GM18873 (cell line): ENCODE results near the gene STAP2.
"Not testable (repeated sequence)": the region's sequence is repeated elsewhere in the genome, so short reads cannot be mapped to it uniquely, and the experiment has no call there.

Source experiments
- ATAC-seq: cut with Tn5 transposase; IDR thresholded peaks from one replicate; pipeline ENCODE4 v1.9.1; 2021; ENCODE audit warnings: mild to moderate bottlenecking, moderate library complexity, moderate number of reproducible peaks; ENCODE audit not compliant: unreplicated experiment, low FRiP score

STAP2 gene

DNA sequence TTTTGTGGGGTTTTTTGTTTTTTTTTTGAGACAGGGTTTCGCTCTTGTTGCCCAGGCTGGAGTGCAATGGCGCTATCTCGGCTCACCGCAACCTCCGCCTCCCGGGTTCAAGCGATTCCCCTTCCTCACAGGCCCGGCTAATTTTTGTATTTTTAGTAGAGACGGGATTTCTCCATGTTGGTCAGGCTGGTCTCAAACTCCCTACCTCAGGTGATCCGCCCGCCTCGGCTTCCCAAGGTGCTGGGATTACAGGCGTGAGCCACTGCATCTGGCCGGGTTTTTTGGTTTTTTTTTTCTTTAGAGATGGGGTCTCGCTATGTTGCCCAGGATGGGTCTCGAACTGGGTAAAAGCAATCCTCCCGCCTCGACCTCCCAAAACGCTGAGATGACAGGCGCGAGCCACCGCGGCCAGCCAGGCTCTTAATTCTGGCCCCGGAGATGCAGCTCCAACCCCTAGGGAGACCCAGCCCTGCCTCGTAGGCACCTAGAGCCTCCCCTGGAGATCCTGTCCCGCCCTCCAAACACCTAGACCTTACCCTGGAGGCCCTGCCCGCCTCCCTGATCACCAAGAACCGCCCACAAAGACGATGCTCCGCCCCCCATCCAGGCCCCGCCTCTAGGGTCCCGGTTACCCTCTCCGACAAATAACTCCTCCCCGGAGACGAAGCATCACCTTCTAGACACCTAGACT, 9.5 kb downstream of the STAP2 start:
- not testable (repeated sequence) for ATAC-seq

DNA sequence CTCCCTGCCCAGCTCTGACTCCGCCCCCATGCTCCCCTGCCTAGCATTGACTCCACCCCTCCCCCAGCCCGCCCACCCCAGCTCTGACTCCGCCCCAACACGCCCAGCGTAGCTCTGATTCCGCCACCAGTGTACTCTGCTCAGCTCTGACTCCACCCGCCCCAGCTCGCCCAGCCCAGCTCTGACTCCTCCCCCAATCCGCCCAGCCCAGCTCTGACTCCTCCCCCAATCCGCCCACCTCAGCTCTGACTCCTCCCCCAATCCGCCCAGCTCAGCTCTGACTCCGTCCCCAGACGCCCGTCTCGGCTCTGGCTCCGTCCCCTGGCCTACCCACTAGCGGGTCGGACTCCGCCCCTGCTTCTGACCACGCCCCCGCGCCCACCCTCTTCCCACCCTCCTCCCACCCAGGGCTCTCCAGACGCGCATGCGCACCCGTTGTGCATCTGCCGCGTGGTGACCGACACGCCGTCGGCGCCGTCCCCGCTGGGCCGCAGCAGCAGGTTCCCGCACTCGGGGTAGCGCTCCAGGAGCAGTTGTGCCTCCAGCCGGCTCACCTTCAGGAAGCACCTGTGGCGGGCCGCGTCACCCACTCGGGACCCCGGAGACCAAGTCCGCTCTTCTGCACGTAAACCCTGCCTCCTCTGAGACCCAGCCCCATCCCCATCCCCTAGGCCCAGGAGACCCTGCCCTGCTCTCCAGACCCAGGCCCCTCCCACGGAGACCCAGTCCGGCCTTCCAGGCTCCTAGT, 10.2 kb downstream of the STAP2 start:
- ATAC-seq: no peak

DNA sequence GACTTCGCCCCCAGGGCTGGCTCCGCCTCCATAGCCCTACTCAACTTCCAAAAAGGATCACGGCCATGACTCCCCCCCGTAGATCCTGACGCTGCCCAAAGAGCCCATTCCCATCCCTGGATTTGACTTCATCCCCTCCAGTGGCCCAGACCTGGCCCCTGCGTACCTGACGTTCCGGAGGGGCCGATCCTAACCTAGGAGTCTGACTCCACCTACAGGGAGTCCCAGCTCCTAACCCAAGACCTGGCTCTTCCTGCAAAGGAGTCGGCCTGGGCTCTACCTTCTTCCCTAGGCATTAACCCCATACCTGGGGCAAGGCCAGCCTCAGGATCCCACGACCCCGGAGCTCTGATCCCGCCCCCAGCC, 10.8 kb downstream of the STAP2 start:
- ATAC-seq: no peak

DNA sequence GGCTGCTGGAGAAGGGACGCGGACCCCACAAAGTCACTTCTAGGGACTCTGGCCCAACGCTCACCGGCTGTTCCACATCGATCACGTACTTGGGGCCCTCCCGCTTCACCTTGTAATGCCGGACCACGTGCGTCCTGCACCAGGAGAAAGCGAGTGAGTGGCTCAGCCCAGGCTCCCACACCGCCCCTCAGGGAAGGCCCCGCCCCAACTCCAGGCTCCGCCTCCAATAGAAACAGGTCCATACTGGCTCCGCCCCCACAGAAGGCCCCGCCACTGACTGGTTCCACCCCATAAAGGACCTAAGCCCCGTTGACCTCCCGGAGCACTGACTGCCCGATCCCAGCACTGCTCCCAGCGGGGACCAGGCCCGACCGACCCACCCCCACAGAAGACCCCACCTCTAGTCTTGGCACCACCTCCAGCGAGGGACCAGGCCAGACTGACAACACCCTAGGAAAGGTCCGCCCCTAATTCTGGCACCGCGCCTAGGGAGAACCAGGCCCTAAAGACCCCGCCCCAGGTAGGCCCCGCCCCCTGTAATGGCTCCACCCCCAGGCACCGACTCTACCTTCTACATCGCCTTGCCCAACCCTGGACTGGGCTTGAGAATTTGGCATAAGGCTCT, 11.3 kb downstream of the STAP2 start:
- no peak for ATAC-seq

DNA sequence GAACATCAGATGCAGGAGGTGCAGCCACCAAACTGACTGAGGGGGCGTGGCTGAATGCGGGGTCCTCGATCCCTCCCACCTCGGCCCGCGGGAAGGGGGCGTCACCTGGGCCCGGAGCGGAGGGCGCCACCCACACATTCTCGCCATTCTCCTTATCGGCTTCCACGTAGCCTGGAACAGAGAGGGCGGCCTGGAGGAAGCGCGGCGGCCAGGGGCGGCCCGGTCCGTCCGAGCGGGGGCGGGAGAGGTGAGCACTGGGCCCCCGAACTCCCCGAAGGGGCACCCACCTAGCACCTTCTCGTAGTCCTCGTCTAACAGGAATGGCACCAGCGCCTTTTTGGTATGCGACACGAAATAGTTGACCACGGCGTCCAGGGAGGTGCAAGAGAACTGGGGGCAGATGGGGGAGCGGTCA, 11.8 kb downstream of the STAP2 start:
- ATAC-seq: no peak

DNA sequence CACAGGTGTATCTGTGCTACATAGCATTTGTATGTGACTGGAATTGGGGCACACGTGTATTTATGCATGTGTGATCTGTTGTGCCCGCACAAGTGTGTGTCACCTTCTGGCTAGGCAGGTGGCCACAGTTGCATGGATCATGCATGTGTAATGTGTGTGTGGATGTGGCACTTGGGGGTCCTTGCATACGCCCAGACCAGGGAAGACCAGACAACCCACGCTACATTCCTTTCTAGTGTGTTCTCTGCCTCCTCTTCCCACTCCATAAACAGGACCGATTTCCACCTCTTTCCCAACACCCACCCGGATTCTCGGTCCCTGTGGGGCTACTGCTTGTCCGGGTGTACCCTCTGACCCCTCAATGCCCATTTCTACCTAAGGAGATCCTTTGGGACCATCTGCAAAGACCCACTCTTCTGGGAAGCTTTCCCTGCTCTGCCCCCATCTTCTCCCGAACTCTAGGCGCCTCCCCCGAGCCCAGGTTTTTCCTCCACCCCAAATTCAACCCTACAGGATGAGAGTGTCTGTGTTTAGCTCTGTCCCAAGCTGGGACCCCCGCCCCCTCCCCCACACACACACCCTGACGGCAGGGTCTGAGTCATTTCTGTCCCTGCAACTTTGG, 12.3 kb downstream of the STAP2 start:
- ATAC-seq: no peak

DNA sequence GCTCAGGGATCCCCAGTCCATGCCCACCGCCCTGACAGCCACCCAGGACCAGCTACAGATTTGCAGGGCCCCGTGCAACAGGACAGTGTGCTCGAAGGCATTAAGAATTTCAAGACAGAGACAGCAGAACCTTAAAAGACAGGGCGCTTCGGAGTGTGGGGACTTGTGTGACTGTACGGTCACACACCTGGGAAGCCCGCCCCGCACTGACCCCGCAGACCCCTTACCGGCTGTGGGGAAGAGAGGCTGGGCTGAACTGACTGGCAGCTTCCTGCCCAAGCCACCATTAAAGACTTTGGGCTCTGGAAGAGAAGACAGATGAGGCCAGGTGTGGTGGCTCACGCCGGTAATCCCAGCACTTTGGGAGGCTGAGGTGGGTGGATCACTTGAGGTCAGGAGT, 14.4 kb downstream of the STAP2 start:
- no peak for ATAC-seq

DNA sequence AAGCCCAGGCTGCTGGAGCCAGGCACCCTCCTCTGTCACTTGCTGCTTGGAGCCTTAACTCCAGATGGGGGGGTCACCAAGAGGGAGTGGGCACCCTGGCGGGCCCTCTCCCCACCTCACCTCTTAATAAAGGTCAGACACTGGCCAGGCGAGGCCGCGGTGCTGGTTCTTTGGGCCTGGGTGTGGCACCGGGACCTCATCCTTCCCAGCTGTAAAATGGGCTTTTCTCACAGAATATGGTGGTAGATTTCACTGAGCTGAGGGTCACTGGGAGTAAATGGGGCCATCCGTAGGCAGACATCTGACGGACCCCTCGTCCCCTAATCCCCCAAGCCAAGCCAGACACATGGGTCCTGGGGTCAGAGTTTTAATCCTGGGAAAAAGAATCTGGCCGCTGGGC, 14.9 kb downstream of the STAP2 start:
- no peak for ATAC-seq

DNA sequence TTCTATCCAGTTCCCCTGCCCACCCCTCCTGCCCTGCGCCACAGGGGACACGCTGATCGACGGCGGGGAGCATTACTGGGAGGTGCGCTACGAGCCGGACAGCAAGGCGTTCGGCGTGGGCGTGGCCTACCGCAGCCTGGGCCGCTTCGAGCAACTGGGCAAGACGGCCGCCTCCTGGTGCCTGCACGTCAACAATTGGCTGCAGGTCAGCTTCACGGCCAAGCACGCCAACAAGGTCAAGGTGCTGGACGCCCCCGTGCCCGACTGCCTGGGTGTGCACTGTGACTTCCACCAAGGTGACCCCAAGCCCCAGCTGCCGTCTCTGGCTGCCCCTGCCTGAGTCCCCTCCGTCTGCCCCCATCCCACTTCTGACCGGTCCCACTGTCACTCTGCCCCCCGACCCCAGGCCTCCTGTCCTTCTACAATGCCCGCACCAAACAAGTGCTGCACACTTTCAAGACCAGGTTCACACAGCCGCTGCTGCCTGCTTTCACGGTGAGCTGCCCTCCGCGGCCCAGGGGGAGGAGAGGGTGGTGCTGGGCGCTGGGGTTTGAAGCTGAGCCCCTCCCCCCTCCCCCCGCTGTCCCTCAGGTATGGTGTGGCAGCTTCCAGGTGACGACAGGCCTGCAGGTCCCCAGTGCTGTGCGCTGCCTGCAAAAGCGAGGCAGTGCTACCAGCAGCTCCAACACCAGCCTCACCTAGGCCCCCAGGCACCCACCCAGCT, 15.5 kb downstream of the STAP2 start:
- no peak for ATAC-seq

DNA sequence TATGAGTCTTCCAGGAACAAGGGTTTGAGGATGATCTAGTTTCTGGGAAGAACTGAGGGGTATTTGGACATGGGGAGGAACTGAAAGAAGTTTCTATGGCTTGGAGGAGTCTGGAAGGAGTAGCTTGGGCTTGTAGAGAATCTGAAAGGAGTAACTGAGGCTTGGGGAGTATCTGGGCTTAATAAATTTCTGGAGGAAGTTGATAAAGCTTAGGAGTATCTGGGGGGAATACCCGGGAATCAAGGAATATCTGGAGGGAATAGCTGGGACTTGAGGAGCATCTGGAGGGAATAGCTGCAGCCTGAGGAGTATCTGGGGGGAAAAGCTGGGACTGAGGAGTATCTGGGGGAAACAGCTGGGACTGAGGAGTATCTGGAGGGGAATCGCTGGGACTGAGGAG, 18.2 kb downstream of the STAP2 start:
- ATAC-seq: no peak

DNA sequence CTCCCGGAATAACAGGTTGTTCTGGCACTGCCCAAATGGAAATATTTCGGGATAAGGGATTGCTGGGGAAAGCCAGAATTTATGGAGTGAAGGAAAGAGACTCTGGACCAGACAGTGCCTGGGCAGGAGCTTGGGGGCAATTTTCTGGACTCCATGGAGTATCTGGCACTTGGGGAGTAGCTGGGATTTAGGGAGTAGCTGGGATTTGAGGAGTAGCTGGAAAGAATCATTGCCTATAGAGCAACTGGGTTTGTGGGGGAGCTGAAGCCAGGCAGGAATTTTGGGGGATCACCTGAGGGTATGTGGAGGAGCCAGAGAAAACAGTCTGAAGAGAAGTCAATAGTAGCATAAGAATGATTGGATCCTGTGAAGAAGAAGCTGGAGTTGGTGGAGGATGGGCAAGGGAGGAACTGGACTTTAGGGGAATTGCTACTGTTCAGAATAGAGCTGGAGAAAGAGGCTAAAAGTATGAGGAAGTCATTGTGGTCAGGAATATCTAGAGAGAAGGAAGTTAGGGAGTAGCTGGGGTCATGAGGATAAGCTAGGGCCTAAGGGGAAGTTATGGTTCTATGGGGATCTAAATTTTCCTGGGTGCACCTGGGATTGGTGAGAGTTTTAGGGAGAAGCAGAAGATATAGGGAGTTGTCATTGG, 19.4 kb downstream of the STAP2 start:
- ATAC-seq: no peak

DNA sequence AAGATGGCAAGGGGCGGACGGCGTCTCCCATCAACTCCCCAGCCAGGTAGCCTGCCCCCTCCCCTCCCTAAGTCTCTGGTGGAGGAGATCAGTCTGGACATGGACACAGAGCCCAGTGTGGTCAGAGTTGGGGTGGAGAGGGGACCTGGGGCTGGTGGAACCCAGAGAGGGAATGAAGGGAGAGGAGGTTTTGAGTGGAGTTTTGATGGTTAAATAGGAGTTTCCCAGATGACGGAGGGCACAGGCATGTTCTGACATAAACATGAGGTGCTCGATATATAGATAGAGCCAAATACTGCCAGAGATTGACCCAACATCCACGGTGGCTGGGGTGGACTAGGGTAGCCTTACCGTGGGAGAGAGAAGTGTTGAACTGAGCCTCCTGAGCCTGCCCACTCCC, 20.2 kb downstream of the STAP2 start:
- no peak for ATAC-seq

DNA sequence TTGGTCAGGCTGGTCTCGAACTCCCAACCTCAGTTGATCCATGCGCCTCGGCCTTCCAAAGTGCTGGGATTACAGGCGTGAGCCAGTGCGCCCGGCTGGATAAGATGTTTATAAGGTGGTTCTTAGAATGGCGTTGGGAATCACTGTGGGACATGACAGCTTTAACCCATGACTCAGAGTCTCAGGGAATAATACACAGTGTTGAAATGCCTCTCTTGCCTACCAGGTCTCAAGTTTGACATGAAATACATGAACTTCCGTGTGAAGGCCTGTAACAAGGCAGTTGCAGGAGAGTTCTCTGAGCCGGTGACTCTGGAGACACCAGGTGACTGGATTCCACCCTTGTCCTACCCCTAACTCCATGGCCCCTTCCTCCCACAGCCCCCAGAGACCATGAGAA, 21.7 kb downstream of the STAP2 start:
- no peak for ATAC-seq

DNA sequence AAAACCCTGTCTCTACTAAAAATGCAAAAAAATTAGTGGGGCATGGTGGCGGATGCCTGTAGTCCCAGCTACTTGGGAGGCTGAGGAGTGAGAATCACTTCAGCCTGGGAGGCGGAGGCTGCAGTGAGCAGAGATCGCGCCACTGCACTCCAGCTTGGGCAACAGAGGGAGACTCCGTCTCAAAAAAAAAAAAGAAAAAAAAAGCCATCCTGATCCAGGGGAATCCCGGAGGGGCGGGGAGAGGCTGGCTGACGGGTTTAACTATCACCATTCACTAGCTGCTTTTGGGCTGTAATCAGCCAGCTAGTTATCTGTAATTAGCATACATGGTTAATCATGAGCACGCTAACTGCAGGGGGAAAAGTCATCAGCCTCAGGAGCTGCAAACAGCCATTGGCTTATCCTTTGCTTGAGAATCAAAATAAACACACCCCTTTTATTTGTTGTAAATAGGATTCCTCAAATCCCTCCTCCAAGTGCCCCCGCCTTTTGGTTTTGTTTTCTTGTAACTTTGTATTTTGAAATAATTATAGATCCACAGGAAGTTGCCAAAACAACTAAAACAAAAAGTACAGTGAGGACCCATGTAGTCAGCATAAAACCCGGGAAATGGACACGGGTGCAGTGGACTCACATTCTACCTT, 24.7 kb downstream of the STAP2 start:
- no peak for ATAC-seq

DNA sequence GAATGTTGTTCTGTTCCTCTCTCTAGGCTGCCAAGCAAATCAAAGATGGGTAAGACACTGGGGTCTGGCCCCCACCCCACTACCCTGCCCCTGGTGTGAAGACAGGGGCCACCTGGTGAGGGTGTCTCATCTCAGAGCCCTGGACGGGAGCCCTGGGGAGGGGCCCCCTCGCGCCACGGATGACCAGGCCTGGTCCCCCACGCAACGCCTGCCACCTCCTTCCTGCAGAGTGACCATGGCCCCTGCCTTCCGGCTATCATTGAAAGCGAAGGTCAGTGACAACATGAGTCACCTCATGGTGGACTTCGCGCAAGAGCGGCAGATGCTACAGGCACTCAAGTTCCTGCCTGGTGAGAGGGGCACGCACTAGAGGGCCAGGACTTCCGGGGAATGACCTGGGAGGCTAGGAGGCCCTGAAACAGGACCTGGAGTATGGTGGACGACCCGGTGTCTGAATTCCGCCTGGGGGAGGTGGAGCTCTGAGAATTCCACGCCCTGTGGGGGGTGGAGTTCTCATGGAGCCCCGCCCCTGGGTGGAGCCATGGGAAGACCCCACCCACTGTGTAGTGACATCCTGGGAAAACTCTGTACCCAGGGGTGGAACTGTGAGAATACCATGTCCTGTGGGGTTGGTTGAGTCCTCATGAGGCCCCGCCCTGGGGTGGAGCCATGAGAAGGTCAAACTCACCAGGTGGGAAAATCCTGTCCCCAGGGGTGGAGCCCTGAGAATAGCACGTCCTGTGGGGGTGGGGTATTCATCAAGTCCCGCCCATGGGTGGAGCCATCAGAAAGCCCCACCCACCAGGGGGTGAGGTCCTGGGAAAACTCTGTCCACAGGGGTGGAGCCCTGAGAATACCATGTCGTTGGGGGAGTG, 28.1 kb downstream of the STAP2 start:
- no peak for ATAC-seq

DNA sequence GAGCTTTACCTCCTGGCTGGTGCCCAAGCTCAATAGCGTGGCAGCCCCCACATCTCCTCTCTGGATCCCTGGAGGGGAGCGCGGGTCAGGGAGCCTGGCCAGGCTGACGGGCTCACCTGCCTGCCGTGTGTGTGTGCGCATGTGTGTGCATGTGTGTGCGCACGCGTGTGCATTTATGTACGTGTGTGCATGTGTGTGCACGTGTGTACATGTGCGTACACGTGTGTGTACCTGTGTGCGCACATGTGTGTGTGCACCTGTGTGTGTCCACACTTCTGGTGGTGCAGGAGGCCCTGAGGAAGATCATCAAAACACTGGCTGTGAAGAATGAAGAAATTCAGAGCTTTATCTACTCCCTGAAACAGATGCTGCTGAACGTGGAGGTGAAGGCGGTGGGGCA, 33.0 kb downstream of the STAP2 start:
- no peak for ATAC-seq

DNA sequence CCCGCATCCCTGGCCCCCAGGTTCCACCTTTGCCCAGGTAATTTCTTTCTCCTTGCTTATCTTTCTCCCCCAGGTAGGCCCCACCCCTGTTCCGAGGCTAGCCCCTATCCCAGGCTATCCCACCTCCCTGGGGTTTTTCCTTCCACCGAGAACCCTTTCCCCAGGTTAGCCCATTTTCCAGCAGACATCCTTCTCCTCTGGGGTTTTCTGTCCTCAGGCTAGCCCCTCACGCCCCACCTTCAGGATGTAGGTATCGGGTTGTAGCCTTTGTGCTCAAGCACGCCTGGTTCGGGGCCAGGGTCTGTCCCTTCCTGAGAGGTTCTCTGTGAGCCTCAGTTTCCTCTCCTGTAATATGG, 33.4 kb downstream of the STAP2 start:
- no peak for ATAC-seq

DNA sequence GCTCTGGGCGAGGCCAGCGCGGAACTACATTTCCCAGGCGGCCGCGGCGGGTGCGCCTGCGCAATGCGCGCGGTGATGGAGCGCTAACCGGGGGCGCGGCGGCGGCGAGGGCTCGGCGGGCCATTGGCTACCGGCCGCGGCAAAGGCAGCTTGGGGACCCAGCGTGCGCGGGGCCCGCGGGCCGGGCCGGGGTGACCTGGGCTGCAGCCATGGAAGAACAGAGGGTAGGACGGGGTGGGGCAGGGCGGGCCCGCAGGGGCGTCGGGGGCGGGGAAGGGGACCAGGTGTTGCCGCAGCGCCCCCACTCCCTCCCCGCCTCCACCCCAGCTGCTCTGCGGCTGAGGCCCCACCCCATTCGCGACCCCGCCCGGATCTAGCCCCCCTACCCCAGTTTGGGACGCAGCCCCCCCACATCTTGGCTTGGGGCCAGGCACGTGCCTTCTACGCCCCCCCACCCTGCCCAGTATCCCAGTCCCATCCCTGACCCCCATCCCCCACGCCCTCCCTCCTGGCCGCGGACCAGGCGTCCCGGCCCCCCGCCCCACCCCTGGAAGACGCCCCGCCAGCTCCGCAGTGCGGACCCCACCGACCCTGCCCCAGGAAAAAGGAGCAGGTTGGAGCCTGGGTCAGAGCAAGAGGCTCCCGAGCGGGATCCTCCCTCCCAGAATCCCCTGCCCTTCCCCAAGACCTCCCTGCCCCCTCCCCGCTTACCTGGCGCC, 33.9 kb downstream of the STAP2 start, which contains the start of gene FSD1:
FSD1 (plus strand) TSS at position 61 of the 719 bp plus-strand sequence; CDS start at position 210, 149 bp downstream.
- ATAC-seq: no peak
